Ishikawa (cell line): ENCODE data around the gene NR5A2.

ENCODE experiments used
- CEBPB ChIP-seq: IDR thresholded peaks from 2 replicates; pipeline ENCODE4 v1.6.1; 2012
- CREB1 ChIP-seq: IDR thresholded peaks from 2 replicates; pipeline ENCODE4 v1.6.1; 2012; ENCODE audit warnings: low read depth
- EGR1 ChIP-seq: IDR thresholded peaks from 2 replicates; pipeline ENCODE4 v1.6.1; 2012
- EP300 ChIP-seq: IDR thresholded peaks from 2 replicates; pipeline ENCODE4 v1.6.1; 2012; ENCODE audit warnings: borderline replicate concordance
- FOXM1 ChIP-seq: IDR thresholded peaks from 2 replicates; pipeline ENCODE4 v1.6.1; 2012; ENCODE audit warnings: low read depth, borderline replicate concordance
- NFIC ChIP-seq: IDR thresholded peaks from 2 replicates; pipeline ENCODE4 v1.6.1; 2012
- RAD21 ChIP-seq: IDR thresholded peaks from 2 replicates; pipeline ENCODE4 v1.6.1; 2012; ENCODE audit warnings: low read depth
- TAF1 ChIP-seq: IDR thresholded peaks from 2 replicates; pipeline ENCODE4 v1.6.1; 2012; ENCODE audit warnings: low read depth, mild to moderate bottlenecking
- TCF12 ChIP-seq: IDR thresholded peaks from 2 replicates; pipeline ENCODE4 v1.6.1; 2012; ENCODE audit warnings: low read depth
- TEAD4 ChIP-seq: IDR thresholded peaks from 2 replicates; pipeline ENCODE4 v1.6.1; 2012
- YY1 ChIP-seq: IDR thresholded peaks from 2 replicates; pipeline ENCODE4 v1.6.1; 2012; ENCODE audit warnings: low read depth
- ZBTB7A ChIP-seq: IDR thresholded peaks from 2 replicates; pipeline ENCODE4 v1.6.1; 2012; ENCODE audit warnings: low read depth
- TF ChIP-seq, protein P1 (sequence below): IDR thresholded peaks from 2 replicates; pipeline ENCODE4 v1.6.1; 2012
- TF ChIP-seq, protein P2 (sequence below): IDR thresholded peaks from 2 replicates; pipeline ENCODE4 v1.6.1; 2012
- TF ChIP-seq, protein P3 (sequence below): IDR thresholded peaks from 2 replicates; pipeline ENCODE4 v1.6.1; 2012; ENCODE audit warnings: low read depth, mild to moderate bottlenecking

NR5A2 gene

DNA sequence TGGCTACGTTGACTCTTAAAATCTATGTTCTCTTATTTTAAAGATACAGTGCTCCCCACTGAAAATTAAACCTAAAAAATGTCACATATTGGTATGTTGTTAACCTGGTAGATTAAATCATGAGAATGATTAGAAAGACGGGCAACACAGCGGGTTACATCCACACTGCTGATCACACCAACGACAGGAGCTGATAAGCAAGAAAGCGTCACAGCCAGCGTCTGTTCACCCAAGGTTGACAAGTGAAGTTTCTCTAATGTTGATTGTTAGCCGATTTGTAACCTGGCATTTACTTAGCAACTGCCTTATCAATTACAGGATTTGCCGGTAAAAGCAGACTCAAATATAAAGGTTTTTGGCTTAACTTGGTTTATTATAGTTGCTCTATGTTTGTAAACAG lies 149.3 kb downstream of the NR5A2 start:
- no peak for TF ChIP-seq ZBTB7A
- no peak for TF ChIP-seq CEBPB
- TF ChIP-seq TAF1, result no peak
- no peak for TF ChIP-seq FOXM1
- TF ChIP-seq, protein P1, sequence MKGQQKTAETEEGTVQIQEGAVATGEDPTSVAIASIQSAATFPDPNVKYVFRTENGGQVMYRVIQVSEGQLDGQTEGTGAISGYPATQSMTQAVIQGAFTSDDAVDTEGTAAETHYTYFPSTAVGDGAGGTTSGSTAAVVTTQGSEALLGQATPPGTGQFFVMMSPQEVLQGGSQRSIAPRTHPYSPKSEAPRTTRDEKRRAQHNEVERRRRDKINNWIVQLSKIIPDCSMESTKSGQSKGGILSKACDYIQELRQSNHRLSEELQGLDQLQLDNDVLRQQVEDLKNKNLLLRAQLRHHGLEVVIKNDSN, result no peak
- TF ChIP-seq, protein P2, sequence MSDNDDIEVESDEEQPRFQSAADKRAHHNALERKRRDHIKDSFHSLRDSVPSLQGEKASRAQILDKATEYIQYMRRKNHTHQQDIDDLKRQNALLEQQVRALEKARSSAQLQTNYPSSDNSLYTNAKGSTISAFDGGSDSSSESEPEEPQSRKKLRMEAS, result no peak
- no peak for TF ChIP-seq YY1

DNA sequence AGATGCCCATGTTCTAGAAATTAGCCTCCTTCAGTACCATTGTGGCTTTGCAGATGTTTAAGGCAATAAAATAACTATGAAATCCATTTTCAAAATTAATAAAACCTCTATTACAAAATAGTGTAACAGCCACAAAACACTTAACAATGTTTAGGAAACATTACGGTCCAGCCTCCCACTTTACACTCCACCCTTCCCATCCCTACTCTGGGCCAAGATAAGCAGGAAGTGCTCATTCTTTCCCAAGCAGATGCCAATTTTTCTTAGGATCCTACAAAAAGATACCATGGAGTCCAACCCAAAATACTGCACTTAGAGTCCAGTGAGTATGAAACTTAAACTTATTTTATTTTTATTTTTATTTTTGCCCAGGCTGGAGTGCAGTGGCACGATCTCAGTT lies 150.8 kb downstream of the NR5A2 start:
- TF ChIP-seq ZBTB7A (no peak), CREB1 (no peak), EP300 (no peak), EGR1 (no peak), CEBPB (no peak), TEAD4 (no peak), RAD21 (no peak), FOXM1 (no peak), TCF12 (no peak), TAF1 (no peak), NFIC (no peak), YY1 (no peak)
- TF ChIP-seq, protein P2, result no peak
- TF ChIP-seq, protein P1, result no peak
- TF ChIP-seq, protein P3, sequence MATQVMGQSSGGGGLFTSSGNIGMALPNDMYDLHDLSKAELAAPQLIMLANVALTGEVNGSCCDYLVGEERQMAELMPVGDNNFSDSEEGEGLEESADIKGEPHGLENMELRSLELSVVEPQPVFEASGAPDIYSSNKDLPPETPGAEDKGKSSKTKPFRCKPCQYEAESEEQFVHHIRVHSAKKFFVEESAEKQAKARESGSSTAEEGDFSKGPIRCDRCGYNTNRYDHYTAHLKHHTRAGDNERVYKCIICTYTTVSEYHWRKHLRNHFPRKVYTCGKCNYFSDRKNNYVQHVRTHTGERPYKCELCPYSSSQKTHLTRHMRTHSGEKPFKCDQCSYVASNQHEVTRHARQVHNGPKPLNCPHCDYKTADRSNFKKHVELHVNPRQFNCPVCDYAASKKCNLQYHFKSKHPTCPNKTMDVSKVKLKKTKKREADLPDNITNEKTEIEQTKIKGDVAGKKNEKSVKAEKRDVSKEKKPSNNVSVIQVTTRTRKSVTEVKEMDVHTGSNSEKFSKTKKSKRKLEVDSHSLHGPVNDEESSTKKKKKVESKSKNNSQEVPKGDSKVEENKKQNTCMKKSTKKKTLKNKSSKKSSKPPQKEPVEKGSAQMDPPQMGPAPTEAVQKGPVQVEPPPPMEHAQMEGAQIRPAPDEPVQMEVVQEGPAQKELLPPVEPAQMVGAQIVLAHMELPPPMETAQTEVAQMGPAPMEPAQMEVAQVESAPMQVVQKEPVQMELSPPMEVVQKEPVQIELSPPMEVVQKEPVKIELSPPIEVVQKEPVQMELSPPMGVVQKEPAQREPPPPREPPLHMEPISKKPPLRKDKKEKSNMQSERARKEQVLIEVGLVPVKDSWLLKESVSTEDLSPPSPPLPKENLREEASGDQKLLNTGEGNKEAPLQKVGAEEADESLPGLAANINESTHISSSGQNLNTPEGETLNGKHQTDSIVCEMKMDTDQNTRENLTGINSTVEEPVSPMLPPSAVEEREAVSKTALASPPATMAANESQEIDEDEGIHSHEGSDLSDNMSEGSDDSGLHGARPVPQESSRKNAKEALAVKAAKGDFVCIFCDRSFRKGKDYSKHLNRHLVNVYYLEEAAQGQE, result no peak

DNA sequence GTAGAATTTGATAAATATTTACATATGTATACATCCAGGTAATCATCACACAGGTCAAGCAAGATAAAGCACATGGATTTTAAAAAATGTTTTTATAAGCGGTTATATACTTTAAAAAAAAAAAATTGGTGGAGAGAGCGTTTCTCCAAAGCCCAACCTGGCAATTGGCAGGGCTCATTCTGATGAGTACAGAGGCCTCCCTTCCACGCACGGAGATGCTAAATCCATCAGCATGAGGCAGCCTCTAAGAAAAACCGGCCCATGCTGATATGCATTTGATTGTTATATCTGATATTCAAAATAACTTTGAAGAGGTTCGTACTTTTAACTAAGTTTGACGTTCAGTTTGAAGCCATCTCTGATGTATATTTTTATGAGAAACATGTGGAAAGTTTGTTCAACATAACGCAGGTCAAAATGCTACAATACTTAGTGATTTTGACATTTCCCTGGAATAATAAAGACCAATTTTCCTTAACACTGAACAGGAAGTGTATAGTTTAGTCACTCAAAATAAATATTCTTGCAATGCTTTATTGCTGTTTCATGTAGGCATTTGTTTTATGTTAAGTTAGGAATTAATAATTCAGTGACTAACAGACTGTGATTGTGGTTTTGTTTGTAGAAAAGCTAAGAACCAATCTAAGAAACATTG lies 151.7 kb downstream of the NR5A2 start:
- TF ChIP-seq, protein P3, result no peak
- TF ChIP-seq, protein P2, result no peak
- TF ChIP-seq FOXM1 (no peak), TAF1 (no peak), TEAD4 (no peak), CEBPB (no peak), YY1 (no peak), TCF12 (no peak), RAD21 (no peak), EGR1 (no peak), CREB1 (no peak), EP300 (no peak), ZBTB7A (no peak), NFIC (no peak)
- TF ChIP-seq, protein P1, result no peak

DNA sequence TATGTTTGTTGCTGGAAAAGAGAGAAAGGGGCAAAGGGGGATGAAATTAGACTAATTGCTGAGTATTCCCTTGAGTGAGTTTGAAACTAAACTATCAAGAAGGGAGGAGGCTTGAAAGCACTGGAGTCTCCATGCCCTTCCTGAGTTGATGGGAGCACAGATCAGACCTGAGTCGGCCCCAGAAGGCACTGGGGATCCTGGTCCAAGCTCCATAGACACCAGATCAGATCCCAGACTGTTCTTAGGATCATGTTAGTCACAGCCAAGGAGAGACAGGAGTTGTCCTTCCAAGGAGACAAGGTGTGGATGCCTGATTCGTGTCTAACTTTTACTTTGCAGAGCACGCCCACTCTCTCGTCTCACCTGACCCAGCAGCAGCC lies 152.3 kb downstream of the NR5A2 start:
- TF ChIP-seq NFIC (no peak), YY1 (no peak), EP300 (no peak), CREB1 (no peak)

DNA sequence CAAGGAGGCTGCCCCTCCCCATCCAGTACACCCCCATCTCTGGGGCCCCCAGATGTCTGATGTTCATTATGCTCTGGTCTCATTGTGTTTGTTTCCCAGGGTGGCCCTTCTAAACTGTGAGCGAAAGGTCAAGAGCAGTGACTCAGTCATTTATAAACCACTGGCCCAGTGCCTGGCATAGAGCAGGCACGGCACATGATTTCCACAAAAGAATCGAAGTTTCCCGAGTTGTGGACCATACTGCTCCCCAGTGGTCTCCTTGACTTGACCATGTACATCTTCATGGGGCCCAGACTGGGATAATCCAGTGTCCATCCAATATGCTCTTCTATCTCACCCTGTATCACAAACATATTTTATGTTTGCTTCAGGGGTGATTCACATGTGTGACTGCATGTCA lies 153.3 kb downstream of the NR5A2 start:
- TF ChIP-seq CEBPB (no peak), RAD21 (peak; percentile 24; the same call in 1 of the 2 replicates)

DNA sequence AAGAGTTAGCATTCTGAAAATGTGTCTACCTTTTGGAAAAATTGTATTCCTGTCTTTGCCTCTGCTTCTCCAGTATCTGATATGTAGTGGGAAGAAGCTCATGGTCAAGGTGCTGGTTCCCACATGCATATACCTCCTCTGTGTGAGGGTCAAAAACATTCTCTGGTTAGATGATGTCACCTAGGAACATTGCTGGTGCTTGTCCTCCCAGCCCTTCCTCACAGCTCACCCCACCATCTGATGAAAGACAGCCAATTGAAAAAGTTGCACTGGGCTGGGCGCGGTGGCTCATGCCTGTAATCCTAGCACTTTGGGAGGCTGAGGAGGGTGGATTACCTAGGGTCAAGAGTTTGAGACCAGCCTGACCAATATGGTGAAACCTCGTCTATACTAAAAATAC lies 154.4 kb downstream of the NR5A2 start:
- TF ChIP-seq CEBPB, result no peak
- no peak for TF ChIP-seq EGR1
- no peak for TF ChIP-seq NFIC
- no peak for TF ChIP-seq RAD21
- no peak for TF ChIP-seq TAF1
- TF ChIP-seq, protein P2, result no peak
- TF ChIP-seq, protein P1, result no peak
- no peak for TF ChIP-seq TCF12
- no peak for TF ChIP-seq YY1
- TF ChIP-seq EP300, result no peak
- TF ChIP-seq FOXM1, result no peak
- TF ChIP-seq ZBTB7A, result no peak
- no peak for TF ChIP-seq CREB1
